Retina (tissue), 1 donor: ENCODE measurements around the gene GLI3.
A peak's percentile ranks its signal among the peaks of the same experiment; 100 is the strongest.

ENCODE experiments used
- DNase-seq: peaks from one replicate; pipeline ENCODE4 v3.0.0-alpha.2; 2016

Gene GLI3

GRCh38 chr7:42236976-42237810 lies at the start of gene GLI3:
Gene GLI3 (minus strand): TSS chr7:42237209. CDS start chr7:42223253, 13,956 bp downstream.
- peak; percentile 91 for DNase-seq

GRCh38 chr7:42285383-42285824 lies 48.4 kb upstream of the GLI3 start:
- DNase-seq: no peak

GRCh38 chr7:42283553-42283952 lies 46.5 kb upstream of the GLI3 start:
- DNase-seq: no peak

GRCh38 chr7:42278344-42278743 lies 41.3 kb upstream of the GLI3 start:
- peak; percentile 6 for DNase-seq

GRCh38 chr7:42274053-42274452 lies 37.0 kb upstream of the GLI3 start:
- DNase-seq: no peak

- no peak for DNase-seq
Observed at GRCh38 chr7:42272793-42273665, 36.0 kb upstream of the GLI3 start.

- no peak for DNase-seq
Observed at GRCh38 chr7:42269161-42269560, 32.2 kb upstream of the GLI3 start.

- no peak for DNase-seq
Observed at GRCh38 chr7:42264702-42265101, 27.7 kb upstream of the GLI3 start.

GRCh38 chr7:42263971-42264370 lies 27.0 kb upstream of the GLI3 start:
- no peak for DNase-seq

GRCh38 chr7:42262964-42263363 lies 26.0 kb upstream of the GLI3 start:
- peak; percentile 45 for DNase-seq

- DNase-seq: no peak
Observed at GRCh38 chr7:42254217-42254616, 17.2 kb upstream of the GLI3 start.

- no peak for DNase-seq
Observed at GRCh38 chr7:42253316-42253715, 16.3 kb upstream of the GLI3 start.

GRCh38 chr7:42250411-42250810 lies 13.4 kb upstream of the GLI3 start:
- DNase-seq: no peak

- DNase-seq: no peak
Observed at GRCh38 chr7:42248579-42248978, 11.6 kb upstream of the GLI3 start.

GRCh38 chr7:42247301-42247700 lies 10.3 kb upstream of the GLI3 start:
- no peak for DNase-seq

GRCh38 chr7:42244828-42245227 lies 7.8 kb upstream of the GLI3 start:
- DNase-seq: no peak

GRCh38 chr7:42242381-42242780 lies 5.4 kb upstream of the GLI3 start:
- DNase-seq: no peak

GRCh38 chr7:42241424-42241823 lies 4.4 kb upstream of the GLI3 start:
- no peak for DNase-seq

GRCh38 chr7:42240416-42240815 lies 3.4 kb upstream of the GLI3 start:
- DNase-seq: no peak

- no peak for DNase-seq
Observed at GRCh38 chr7:42238709-42239366, 1.8 kb upstream of the GLI3 start.

- peak; percentile 80 for DNase-seq
Observed at GRCh38 chr7:42237811-42238541, 967 bp upstream of the GLI3 start.

- peak; percentile 91 for DNase-seq
Observed at GRCh38 chr7:42236266-42236975, 588 bp downstream of the GLI3 start.
